Activated naive CD4-positive, alpha-beta T cell (primary cell): ENCODE results near the gene ANKHD1.
"Not testable (repeated sequence)": the region's sequence is repeated elsewhere in the genome, so short reads cannot be mapped to it uniquely, and the experiment has no call there.

ENCODE experiments used
- DNase-seq, 4 experiments: peaks; one replicate each; lab custom pipeline; 2025; lab: John Stamatoyannopoulos, UW

The ANKHD1 gene

DNA sequence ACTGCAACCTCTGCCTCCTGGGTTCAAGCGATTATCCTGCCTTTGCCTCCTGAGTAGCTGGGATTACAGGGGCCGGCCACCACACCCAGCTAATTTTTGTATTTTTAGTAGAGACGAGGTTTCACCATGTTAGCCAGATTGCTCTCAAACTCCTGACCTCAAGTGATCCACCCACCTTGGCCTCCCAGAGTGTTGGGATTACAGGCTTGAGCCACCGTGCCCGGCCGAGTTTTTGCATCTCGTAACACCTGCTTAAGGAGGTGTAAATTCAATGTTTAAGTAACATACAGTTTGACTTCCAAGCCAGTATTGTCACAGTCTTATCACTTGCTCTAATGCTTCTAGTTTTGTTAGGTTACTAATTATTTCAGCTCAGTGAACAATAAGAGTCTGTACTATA lies 19.7 kb downstream of the ANKHD1 start:
- not testable (repeated sequence) for DNase-seq

DNA sequence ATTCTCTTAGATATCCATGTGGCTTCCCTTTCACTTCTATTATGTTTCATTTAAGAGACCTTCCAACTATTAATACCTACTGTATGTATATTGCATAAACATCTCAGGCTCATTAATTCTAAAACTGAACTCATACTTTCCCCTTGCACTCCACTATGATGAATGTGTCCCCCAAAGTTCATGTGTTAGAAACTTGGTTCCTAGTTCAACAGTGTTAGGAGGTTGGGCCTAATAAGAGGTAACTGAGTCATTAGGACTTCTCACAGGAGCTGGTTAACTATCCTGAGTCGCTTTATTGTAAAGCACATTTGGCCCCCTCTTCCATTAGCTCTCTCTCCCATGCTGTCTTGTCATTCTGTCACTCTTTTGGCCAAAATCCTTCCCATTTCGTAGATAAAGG lies 22.0 kb downstream of the ANKHD1 start:
- no peak for DNase-seq

- no peak for DNase-seq
Observed at GRCh38 chr5:140424135-140424534, 22.5 kb downstream of the ANKHD1 start.

GRCh38 chr5:140427726-140428125 lies 26.1 kb downstream of the ANKHD1 start:
- DNase-seq: not testable (repeated sequence)

- no peak for DNase-seq
Observed at GRCh38 chr5:140429724-140430123, 28.1 kb downstream of the ANKHD1 start.

DNA sequence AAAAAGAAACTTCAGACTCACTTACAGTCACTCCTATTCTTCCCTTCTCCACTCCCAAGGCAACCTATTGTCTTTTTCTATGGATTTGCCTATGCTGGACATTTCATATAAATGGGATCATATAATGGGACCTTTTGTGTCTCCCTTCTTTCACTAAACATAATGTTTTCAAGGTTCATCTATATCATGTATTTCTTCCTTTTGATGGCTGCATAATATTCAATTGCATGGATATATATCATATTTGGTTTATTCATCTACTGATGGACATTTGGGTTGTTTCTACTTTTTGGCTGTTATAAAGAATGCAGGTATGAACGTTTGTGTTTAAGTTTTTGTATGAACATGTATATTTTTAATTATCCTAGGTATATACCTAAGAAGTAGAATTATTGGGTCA lies 30.6 kb downstream of the ANKHD1 start:
- DNase-seq: no peak

DNA sequence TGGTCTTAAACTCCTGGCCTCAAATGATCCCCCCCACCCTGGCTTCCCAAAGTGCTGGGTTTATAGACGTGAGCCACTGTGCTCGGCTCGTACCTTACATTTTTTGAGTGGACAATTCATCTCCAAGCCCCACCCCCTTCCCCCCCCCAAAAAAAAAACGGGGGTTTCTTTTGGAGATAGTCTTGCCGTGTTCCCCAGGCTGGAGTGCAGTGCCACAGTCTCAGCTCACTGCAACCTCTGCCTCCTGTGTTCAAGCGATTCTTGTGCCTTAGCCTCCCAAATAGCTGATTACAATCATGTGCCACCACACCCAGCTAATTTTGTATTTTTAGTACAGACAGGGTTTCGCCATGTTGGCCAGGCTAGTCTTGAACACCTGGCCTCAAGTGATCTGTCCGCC lies 31.3 kb downstream of the ANKHD1 start:
- no peak for DNase-seq

- DNase-seq: not testable (repeated sequence)
Observed at GRCh38 chr5:140457368-140457767, 55.7 kb downstream of the ANKHD1 start.

- no peak for DNase-seq
Observed at GRCh38 chr5:140466981-140467742, 65.5 kb downstream of the ANKHD1 start.

GRCh38 chr5:140468188-140468587 lies 66.6 kb downstream of the ANKHD1 start:
- no peak for DNase-seq

DNA sequence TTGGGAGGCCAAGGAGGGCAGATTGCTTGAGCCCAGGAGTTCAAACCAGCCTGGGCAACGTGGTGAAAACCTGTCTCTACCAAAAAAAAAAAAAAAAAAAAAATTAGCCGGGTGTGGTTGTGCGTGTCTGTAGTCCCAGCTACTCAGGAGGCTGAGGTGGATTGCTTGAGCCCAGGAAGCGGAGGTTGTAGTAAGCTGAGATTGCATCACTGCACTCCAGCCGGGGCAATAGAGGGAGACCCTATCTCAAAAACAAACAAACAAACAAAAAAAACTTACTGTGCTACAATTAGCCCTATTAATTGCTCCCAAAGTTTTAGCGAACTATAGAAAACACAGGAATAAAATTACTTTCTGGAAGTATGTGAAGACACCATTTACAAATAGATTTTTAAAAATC lies 67.6 kb downstream of the ANKHD1 start:
- DNase-seq: no peak

DNA sequence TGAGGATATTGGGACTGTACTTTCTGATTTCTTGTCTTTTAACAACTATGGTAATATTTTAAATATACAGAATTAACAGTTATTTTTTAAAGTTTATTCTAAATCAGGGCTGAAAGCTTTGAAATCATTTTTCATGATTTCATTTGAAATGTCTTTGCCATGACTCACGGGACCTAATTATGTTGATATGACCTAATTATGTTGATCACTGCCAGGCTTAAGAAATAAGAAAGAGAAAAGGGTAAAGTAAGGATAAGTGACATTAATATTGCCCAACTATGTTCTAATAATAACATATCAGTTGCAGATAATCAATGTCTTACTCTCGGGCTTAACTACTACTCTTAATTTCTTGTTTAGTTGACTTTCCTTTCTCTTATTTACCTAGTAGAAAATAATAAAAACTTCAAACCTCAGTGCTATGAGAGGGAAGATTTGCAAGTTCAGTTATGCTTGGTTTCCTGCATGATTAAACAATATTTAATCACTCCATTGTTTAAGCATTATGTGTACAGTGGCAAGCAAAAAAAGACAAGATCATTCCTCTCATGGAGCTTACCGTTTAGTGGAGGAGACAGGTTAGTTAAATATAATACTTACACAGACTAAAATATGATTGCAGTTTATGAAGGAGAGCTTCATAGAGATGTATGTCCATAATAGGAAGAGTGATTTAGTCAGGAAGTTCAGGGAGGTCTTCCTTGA lies 78.8 kb downstream of the ANKHD1 start:
- no peak for DNase-seq

- no peak for DNase-seq
Observed at GRCh38 chr5:140481758-140482157, 80.1 kb downstream of the ANKHD1 start.

DNA sequence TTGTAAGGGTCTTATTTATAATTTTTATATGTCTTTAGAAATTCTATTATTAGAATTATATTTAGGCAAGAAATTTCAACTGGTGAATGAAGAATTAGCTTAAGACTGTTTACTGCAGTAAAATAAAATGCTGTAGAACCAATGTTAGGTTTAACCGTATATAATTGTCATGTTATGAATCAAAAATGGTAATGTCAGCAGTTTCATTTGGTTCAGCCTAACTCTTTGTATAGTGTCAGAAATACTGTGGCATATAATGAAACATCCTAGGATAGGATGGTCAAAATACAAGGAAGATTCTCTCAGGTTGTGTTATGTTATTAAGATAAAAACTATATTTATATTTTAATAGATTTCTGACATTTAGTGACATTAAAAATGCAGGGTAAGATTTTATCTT lies 81.4 kb downstream of the ANKHD1 start:
- DNase-seq: no peak

DNA sequence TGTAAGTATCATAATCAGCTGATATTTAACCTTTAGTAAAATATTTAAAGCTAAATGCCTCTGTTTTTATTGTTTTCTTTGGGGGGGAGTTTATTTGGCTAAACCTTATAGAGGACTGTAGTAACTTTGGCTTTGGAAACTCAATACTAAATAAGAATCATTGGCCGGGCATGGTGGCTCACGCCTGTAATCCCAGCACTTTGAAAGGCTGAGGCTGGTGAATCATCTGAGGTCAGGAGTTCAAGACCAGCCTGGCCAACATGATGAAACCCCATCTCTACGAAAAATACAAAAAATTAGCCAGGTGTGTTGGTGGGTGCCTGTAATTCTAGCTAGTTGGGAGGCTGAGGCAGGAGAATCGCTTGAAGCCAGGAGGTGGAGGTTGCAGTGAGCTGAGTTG lies 86.5 kb downstream of the ANKHD1 start:
- DNase-seq: not testable (repeated sequence)

DNA sequence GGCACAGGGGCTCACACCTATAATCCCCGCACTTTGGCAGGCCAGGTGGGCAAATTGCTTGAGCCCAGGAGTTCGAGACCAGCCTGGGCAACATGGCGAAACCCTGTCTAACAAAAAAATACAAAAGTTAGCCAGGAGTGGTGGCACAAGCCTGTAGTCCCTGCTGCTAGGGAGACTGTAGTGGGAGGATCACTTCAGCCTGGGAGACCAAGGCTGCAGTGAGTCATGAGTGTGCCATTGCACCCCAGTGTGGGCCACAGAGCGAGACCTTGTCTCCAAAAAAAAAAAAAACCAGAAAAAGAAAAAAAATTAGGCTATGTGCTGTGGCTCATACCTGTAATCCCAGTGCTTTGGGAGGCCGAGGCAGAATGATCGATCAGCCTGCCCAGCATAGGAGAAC lies 87.3 kb downstream of the ANKHD1 start:
- DNase-seq: no peak

- DNase-seq: no peak
Observed at GRCh38 chr5:140497897-140498296, 96.3 kb downstream of the ANKHD1 start.

DNA sequence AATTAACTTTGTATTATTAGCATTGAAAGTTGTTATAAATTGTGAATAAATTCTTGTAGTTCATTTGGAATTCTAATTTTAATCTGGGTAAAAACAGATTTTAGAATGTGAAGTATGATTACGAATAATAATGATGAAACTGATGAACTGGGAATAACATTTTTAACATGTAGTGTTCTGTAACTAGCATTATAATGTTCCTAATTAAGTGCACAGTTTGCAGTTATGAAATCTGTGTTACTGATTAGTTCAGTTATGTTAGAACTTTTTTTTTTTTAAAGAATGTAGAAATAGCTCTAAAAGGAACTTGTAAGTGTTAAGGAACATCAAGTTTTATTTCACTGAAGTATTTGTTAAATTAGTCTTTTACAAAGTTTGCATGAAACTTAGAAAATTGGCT lies 97.0 kb downstream of the ANKHD1 start:
- no peak for DNase-seq

- DNase-seq: no peak
Observed at GRCh38 chr5:140502834-140503233, 101.2 kb downstream of the ANKHD1 start.

- DNase-seq: no peak
Observed at GRCh38 chr5:140509898-140510297, 108.3 kb downstream of the ANKHD1 start.

GRCh38 chr5:140513124-140513523 lies 111.5 kb downstream of the ANKHD1 start:
- no peak for DNase-seq

DNA sequence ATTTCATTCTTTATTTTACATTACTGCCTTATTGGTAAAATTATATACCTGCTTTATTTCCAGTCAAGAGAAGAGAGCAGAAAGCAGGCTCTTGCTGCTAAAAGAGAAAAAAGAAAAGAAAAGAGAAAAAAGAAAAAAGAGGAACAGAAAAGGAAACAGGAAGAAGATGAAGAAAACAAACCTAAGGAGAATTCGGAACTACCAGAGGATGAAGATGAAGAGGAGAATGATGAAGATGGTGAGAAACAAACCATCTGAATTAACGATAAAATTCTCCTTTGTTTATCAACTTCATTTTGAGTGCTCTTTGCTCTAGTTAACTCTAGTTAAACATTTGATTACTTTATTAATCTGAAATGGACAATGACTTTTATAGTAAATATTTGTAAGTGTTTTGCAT lies 122.4 kb downstream of the ANKHD1 start:
- no peak for DNase-seq

- no peak for DNase-seq
Observed at GRCh38 chr5:140540227-140540626, 138.6 kb downstream of the ANKHD1 start.

DNA sequence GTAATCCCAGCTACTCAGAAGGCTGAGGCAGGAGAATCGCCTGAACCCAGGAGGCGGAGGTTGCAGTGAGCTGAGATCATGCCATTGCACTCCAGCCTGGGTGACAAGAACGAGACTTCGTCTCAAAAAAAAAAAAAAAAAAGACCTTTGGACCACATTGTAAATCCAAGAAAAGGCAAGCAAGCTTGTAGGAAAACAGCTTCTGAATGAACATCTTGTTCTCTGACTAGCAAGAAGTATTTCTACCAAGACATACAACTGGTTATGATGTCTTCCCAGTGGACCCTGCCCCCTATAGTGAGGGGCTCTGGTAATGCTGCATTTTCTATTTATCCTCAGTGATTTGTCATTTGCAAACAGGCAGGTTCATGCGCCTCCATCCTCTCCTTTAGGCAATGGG lies 141.3 kb downstream of the ANKHD1 start:
- no peak for DNase-seq
